Measurements from ENCODE around the gene ARL4C.

Gene ARL4C

GRCh38 chr2:234444242-234444730, 52.6 kb downstream of the ARL4C start:
- Histone ChIP-seq H3K27ac (no peak overlapping the region), H3K4me3 (IDR thresholded peaks at IDR 0.05; ENCODE audit: insufficient read depth, low read depth, low read length) (no peak overlapping the region), H3K27me3 (ENCODE audit: insufficient read depth, low read depth) (no peaks in the 10 kb centered on the region), H3K9ac (no peak overlapping the region), H3K36me3 (ENCODE audit: insufficient read depth) (no peaks in the 10 kb centered on the region), H3K4me2 (no peak overlapping the region), H3K4me1 (ENCODE audit: low read depth, poor library complexity, severe bottlenecking) (no peaks in the 10 kb centered on the region), H4K20me1 (ENCODE audit: insufficient read depth) (no peaks in the 10 kb centered on the region), H2AFZ (ENCODE audit: low read depth) (no peak overlapping the region), H3K79me2 (ENCODE audit: insufficient read depth, low read depth) (no peaks in the 10 kb centered on the region)
- no peak for TF ChIP-seq CTCF (conservative IDR thresholded peaks at IDR 0.05; ENCODE audit: low read depth, low read length)

Measured in KMS-11 (cell line).